Measurements from ENCODE around the gene HS3ST5.

HS3ST5 gene

DNA sequence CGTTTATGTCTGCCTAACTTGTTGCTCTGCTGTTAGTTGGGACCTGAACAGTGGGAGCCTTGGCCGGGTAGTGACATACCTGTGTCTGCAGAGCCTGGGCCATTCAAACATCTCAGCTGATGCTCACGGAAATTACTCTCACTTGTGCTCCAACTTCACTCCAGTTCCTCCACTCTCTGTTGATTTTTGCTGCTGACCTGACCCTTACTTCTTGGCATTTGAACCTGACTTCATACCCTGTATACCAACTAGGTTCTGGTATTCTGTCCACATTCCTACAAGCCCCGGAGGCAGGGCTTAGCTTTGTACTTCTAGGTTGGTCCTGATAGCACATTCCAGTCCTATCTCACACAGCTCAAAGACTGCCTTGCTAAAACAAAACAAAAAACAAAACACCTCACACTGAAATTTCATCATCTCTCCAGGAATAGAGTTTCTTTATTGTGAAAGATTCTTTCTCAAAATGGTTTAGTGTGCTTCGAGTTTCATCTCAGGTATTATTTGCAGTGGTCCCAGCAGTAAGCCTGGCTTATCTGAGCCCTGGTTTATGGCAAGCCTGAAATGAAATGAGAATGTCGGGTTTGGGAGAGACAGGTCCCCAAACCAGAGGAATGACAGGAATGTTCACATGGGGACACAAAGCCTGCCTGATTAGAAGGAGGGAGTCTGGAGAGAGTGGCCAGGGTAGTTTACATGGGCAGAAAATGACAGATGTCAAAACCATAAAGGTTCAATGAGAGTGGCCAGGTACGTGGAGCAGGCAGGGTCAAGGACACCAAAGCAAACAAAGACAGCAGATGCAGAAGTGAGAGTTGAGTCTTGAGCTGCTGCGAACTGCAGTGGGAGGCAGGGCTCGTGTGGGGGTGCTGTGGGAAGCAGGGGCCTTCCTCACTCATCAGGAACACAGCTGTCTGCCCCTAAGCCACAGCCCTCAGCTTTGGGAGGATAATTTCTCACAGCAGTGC, 197.7 kb downstream of the HS3ST5 start:
- no peak for DNase-seq

DNA sequence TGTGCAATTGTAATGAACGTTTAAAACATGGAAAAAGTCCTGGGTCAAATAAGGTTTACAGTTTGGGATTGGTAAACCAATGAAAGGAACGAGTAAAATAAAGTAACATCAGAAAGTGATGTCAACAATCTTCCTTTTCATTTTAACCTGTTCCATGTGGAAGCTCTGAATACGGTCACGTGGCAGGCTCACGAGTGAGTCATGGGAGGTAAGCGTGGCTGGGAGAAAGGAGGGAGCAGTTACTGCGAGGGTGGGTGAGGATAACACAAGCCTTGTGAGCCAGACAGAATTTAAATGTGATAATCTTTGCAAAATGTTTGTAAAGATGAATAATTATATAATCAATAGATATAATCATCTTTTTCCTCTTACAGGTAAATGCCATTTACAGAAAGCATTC, 200.6 kb downstream of the HS3ST5 start:
- no peak for DNase-seq

DNA sequence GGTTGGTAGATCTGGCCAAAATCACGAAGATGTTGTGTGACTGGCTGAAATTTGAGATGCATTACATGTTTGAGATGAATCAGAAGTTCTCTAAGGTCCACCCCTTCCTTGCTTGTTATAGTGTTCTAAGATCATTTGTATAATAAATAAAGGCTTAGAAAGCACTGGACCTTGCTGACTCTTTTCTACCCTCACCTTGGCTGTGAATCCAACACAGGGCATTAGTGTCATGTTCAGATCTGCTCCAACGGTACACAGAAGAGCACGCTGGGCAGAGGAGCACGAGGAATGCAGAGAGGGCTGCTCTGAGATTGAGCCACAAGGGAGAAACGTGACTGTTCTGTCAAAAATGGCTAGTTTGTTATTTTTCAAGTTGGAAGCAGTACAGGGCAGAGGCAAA, 202.4 kb downstream of the HS3ST5 start:
- no peak for DNase-seq

DNA sequence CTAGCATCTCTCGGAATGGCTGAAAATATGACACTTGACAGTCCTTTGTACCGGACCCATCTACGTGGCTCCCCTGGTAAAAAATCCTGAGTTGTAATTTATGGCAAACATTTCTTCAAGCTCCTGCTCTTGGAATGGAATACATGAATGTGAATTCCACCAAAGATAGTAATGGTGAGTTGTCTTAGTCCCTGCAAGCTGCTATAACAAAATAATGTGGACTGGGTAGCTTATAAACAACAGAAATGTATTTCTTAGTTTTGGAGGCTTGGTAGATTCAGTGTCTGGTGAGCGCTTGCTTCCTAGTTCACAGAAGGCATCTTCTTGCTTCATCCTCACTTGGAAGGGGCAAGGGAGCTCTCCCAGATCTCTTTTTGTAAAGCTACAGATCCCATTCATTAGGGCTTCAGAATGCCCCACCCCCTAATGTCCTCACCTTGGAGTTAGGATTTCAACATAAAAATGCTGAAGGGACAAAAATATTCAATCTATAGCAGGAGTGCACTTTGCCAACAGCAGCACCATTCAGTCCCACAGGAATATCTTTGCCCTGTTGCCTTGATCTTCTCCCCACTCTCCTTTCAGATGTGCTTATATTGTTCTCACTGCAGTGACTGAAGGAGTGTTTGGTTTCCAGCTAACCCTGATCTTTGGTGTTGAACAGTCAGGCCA, 204.1 kb downstream of the HS3ST5 start:
- no peak for DNase-seq

- no peak for DNase-seq
Measured at GRCh38 chr6:114135363-114135971, 207.4 kb downstream of the HS3ST5 start.

DNA sequence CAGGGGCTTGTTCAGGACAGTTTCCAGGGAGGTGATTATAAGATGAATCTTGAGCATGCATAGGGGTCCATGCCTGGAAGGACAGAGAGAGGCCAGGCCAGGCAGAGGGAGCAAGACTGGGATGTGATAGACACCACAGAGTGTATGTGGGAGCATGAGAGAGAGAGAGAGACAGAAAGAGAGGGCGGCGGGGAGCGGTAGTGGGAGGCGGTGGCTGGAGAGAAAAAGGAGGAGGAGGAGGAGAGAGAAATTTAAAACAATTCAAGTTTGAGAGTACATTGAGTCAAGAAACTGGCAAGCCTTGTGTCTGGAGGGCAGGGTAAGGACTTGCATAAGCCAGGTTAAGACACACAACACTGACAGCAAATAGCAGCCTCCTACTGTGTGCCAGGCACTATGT, 209.0 kb downstream of the HS3ST5 start:
- no peak for DNase-seq

- DNase-seq = no peak
Measured at GRCh38 chr6:114131945-114132344, 210.9 kb downstream of the HS3ST5 start.

GRCh38 chr6:114125576-114125975, 217.2 kb downstream of the HS3ST5 start:
- no peak for DNase-seq

DNA sequence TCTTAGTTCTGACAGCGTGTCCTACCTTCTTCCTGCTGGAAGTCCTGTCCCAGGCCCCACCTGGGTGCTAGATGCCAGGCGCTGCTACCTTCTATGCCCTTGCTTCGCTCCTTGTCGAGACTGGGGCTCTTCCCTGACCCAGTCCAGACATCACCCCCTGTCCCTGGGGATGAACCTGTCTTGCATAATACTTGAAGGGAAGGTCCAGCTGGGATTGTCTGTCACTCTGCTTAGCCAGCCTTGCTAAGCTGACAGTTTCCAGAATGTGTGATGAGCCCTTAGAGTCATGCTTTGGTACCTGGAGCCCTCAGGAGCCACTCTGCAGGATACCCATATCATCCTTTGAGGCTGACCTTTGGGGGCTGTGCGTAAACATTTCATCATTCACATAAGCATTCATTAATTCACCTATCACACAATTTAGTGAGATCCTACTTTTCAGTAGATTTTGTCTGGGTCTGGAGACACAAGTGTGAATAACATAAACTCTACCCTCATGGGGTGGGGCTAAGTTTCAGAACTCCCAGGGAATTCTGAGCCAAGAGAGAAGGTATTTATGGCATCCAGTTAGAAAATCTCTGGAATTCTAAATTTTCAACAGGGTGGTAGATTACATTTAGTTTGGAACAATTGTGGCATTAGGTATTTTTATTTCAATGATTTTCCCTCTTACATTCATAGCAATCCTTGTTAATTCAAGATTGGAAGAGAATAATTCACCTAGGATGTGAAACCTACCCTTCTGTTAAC, 220.7 kb downstream of the HS3ST5 start:
- DNase-seq = no peak

GRCh38 chr6:114119056-114119455, 223.8 kb downstream of the HS3ST5 start:
- no peak for DNase-seq

DNA sequence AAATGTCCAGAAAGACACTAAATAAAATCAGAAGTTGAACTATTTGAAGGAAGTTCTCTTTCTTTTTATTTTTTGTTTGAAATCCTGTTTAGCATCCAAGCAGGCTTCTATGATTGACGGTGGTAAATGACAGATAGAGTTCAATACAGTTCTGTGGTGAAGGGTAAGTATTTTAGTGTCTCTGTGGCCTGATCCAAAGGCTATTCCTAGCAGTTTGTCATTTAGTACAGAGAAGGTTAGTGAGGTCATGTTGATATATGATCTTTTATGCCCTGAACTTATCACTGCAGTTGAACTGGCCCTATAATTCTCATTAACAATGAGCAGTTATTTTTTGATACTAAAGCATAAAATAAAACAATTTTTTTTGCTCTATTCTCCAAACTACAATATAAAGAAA, 227.2 kb downstream of the HS3ST5 start:
- no peak for DNase-seq

DNA sequence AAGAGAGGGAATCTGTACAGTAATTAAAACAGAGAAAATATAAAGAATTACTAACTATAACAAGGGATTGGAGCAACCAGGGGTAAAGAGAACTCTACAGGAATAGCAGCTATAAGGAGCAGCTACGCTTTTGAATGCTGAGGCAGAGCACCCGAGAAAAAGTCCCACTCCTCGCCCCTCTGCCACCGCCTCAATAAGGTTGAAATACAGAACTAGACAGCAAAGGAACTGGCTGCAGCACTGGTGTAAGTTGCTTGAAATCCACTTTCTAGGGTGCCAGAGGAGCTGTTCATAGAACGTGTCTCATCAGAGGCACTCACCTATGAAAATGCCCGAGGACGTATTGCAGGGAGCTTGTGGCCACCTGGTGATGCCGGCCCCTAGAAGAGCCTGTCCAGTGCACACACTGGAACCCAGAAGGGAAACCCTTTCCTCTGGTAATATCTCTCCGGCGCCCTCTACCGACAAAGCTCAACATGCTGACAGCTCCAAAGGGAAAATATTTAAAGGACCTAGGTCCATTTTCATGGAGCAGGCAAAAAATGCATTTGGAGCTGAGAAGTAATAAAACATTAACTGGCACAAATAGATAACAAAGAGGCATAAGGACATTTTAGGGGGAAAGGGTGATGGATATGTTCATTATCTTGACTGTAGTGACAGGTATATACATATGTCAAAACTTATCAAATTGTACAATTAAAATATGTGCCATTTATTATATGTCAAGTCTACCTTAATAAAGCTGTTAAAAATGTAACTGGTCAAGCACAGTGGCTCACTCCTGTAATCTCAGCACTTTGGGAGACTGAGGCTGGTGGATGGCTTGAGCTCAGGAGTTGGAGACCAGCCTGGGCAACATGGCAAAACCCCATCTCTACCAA, 234.5 kb downstream of the HS3ST5 start:
- DNase-seq = no peak

DNA sequence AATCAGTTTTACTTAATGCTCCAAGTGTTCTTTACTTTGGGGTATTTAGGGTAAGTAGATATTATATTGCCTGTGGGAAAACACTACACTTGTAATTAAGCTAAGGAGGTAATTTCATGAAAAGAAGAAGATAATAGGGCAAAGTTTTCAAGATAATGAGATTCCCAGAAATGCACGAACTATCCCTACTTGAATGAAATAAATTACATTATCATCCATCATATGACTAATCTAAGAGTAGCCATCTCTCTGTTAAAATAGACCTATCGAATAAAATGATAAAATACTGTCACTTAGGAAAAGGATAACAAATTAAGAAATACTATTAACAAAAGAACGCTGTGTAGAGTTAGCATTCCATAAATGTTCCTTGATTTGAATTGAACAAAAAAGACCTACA, 236.8 kb downstream of the HS3ST5 start:
- DNase-seq = no peak

- DNase-seq = no peak
Measured at GRCh38 chr6:114101255-114101654, 241.6 kb downstream of the HS3ST5 start.

GRCh38 chr6:114100215-114100994, 242.4 kb downstream of the HS3ST5 start:
- no peak for DNase-seq

DNA sequence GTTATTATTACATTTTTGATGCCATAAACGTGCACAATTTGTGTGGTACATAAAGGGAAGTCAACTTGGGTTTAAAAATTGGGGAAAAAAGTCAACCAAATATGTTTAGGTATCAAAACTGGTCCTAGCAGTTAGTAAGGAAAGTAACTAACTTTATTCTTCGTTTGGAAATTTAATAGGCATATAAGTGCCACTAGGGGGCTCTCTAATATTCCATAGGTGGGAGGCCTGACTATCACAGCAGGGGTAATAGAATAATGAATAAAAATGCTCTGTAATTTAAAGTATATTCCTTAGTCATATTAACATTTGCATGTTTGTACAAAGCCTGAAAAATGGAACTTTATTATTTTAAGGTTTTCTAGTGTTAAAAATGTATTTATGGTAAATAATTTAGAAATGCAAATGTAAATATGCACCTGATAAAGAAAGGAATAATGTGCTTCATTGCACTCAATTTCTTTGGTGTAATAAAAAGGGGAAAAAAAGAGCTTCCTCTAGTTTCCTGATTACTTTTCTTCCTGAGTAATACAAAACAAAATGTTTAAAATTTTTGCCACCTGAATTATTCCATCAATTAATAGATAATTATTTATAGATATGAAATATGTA, 246.2 kb downstream of the HS3ST5 start:
- no peak for DNase-seq

DNA sequence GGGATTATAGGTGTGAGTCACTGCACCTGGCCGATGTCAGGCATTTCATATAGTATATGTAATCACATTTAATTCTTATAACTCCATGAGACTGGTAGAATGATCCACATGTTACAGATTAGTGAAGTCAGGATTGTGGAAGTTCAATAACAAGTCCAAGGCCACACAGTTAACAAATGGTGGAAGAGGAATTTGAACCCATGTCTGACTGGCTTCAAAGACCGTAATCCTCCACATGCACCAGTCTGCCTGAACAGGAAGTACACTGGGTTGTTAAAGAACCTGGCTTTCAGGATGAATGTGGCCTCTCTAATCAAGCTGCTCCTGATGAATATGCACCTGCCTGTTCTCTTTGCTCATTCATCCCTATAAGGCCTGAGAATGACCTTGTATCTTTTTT, 249.9 kb downstream of the HS3ST5 start:
- DNase-seq = no peak

DNA sequence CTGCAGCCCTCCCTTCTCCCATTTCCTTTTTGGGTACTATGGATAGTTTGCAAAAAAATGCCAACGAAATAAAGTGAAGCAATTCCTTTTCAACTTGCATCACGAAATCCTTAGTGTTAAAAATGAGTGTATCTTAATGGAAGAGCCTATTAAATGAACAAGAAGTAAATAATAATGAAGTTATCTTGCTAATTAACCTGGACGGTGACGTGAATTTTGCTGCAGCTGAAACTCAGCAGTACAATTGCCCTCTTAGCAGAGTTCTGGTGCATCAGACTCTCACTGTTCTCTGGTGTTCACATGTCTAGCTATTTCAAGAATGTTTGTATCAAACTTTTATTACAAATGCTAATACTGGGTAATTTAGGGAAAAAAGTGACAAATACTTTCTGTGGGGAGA, 252.2 kb downstream of the HS3ST5 start:
- DNase-seq = no peak

- no peak for DNase-seq
Measured at GRCh38 chr6:114087496-114087895, 255.3 kb downstream of the HS3ST5 start.

- no peak for DNase-seq
Measured at GRCh38 chr6:114085211-114085610, 257.6 kb downstream of the HS3ST5 start.
